ENCODE data around the gene CTRB2. TPM values are rescaled to one million over a fixed set of nuclear protein-coding genes. Genes with fewer than 3 reads are reported as not detected.

Gene CTRB2
- total and polyA plus RNA-seq, 8 donors: 0.14 TPM; not detected in 7

DNA sequence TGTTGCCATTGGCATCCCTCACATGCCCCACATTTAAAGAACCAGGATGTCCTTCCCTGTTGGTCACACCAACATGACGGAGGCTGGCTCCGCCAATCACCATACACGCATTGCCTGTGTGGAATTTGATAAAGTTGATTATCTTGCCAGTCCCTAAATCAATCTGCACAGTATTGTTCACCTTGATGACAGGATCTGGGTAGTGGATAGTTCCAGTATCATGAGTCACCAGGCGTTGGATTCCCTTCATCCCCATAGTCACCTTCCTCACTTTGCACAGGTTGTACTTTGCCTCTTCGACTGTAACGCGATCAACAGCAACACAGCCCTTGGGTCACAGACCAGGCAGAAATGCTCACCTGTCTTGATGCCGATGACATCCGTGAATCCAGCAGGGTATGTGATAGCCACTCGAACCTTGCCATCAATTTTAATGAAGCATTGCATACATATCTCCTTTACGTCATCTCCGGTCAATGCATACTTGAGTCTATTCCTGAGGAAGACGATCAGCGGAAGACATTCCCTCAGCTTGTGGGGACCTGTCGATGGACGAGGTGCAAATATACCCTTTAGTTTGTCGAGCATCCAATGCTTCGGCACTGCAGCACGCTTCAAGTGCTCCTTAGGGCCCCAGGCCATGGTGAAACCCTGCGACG is 14.2 kb downstream of the CTRB2 start:
- Histone ChIP-seq H3K4me3 (no peak overlapping the region), H3K9me3 (no peaks in the 10 kb centered on the region), H3K4me1 (no peaks in the 10 kb centered on the region), H3K27me3 (peaks cover 0 to 35% of the 10 kb centered on the region in 2 donors), H3K27ac (no peak overlapping the region), H3K36me3 (no peaks in the 10 kb centered on the region)
- no peak for ATAC-seq
- TF ChIP-seq, protein P1, sequence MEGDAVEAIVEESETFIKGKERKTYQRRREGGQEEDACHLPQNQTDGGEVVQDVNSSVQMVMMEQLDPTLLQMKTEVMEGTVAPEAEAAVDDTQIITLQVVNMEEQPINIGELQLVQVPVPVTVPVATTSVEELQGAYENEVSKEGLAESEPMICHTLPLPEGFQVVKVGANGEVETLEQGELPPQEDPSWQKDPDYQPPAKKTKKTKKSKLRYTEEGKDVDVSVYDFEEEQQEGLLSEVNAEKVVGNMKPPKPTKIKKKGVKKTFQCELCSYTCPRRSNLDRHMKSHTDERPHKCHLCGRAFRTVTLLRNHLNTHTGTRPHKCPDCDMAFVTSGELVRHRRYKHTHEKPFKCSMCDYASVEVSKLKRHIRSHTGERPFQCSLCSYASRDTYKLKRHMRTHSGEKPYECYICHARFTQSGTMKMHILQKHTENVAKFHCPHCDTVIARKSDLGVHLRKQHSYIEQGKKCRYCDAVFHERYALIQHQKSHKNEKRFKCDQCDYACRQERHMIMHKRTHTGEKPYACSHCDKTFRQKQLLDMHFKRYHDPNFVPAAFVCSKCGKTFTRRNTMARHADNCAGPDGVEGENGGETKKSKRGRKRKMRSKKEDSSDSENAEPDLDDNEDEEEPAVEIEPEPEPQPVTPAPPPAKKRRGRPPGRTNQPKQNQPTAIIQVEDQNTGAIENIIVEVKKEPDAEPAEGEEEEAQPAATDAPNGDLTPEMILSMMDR (IDR thresholded peaks at IDR 0.05): no peak
- intact Hi-C loops (cut with DNase I): no loop called here
- DNase-seq: no peak

DNA sequence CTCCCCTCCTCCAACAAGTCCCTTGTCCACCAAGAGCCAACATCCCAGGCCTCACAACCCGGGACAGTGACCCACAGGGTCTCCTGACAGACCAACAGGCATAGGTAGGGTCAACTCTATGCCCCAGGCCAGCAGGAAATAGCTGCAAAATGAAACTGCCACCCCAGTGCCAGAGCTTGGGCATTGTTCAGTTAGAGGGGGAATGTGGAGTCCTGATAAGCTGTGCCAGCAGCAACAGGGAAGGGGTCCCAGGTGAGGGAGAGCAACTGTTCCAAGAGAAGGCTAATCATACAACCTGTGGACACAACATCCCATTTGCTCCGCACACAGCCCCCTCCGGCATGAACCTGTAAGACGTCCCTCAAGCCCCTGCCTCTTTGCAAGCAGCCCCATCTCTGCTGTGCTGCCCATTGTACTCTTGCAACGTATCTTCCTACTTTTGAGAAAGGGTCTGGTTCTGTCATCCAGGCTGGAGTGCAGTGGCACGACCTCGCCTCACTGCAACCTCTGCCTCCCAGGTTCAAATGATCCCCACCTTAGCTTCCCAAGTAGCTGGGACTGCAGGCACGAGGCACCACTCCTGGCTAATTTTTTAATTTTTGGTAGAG is 17.2 kb downstream of the CTRB2 start:
- no peak overlapping the region for H3K27ac ChIP-seq
- no peak for DNase-seq
- intact Hi-C loops (cut with DNase I): no loop called here

DNA sequence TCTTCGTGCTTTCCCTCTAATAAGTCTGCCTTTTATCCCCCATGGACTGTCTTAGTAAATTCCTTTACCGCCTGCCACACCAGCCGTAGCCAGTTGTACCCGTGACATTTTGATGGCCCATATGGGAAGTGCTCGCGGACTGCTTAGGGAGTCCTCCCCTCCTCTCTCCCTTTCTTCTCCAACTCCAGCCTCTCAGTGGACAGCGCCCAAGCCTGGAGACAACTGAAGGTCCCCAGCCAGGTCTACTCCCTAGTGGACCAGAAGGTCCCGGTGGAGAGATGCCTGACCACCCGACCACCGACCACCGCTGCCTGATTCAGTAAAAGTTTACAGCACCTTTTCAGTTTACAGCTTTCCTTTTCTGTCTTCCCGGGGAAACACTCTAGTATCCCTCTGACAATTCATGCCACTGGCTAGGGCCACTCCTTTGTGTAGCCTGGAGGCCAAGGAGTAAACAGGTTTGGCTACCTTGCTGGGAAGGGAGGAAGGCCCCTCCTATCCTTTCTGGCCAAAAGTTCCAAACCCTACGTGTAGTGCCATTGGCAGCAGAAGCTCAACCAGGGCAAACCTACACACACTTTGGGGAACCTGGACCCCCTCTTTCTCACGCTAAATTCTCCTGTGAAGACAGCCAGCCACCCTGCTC is 18.0 kb downstream of the CTRB2 start:
- no peaks in the 10 kb centered on the region for H3K36me3 ChIP-seq
- H3K4me3 ChIP-seq: no peak overlapping the region
- peaks cover 0 to 13% of the 10 kb centered on the region in 2 donors for H3K27me3 ChIP-seq
- no peak for ATAC-seq
- DNase-seq: no peak
- TF ChIP-seq, protein P1 (IDR thresholded peaks at IDR 0.05): no peak
- H3K4me1 ChIP-seq: no peaks in the 10 kb centered on the region
- no peaks in the 10 kb centered on the region for H3K9me3 ChIP-seq
- no peak overlapping the region for H3K27ac ChIP-seq
- intact Hi-C loops (cut with DNase I): no loop called here

More for the DNA sequence above, 17.2 kb downstream of the CTRB2 start:
- Histone ChIP-seq H3K36me3 (no peaks in the 10 kb centered on the region), H3K9me3 (no peaks in the 10 kb centered on the region), H3K4me3 (no peak overlapping the region), H3K4me1 (no peaks in the 10 kb centered on the region), H3K27me3 (peaks cover 0 to 13% of the 10 kb centered on the region in 2 donors)
- TF ChIP-seq, protein P1 (IDR thresholded peaks at IDR 0.05): no peak
- no peak for ATAC-seq

DNA sequence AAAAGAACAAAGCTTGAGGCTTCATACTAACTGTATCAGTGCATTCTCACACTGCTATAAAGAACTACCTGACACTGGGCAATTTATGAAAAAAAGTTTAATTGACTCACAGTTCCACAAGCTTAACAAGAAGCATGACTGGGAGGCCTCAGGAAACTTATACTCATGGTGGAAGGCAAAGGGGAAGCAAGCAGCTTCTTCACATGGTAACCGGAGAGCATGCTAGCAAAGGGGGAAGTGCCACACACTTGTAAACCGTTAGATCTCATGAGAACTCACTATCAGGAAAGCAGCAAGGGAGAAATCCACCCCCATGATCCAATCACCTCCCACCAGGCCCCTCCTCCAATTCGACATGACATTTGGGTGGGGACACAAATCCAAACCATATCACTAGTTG is 25.3 kb downstream of the CTRB2 start:
- Histone ChIP-seq H3K9me3 (peaks cover 0 to 14% of the 10 kb centered on the region in 2 donors), H3K4me1 (no peaks in the 10 kb centered on the region), H3K4me3 (no peak overlapping the region), H3K27ac (no peak overlapping the region), H3K36me3 (no peaks in the 10 kb centered on the region), H3K27me3 (no peaks in the 10 kb centered on the region)
- DNase-seq: no peak
- ATAC-seq: no peak
- TF ChIP-seq, protein P1 (IDR thresholded peaks at IDR 0.05): no peak
- intact Hi-C loops (cut with DNase I): no loop called here

DNA sequence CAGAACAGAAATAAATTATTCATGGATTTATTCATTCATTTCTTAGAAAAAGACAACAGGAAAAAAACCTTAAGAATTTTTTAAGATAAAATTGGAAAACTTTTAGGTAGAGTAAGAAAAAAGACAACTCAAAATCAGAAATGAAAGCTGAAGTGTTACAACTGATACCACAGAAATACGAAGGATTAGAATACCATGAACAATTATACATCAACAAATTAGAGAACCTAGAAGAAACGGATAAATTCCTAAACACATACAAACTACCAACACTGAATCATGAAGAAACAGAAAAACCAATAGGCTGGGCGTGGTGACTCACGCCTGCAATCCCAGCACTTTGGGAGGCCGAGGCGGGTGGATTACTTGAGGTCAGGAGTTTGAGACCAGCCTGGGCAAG is 27.8 kb downstream of the CTRB2 start:
- Histone ChIP-seq H3K4me3 (no peak overlapping the region), H3K4me1 (no peaks in the 10 kb centered on the region), H3K27me3 (no peaks in the 10 kb centered on the region), H3K27ac (no peak overlapping the region), H3K36me3 (no peaks in the 10 kb centered on the region), H3K9me3 (peaks cover 0 to 37% of the 10 kb centered on the region in 2 donors)
- no peak for DNase-seq
- intact Hi-C loops (cut with DNase I): no loop called here
- ATAC-seq: no peak
- TF ChIP-seq, protein P1 (IDR thresholded peaks at IDR 0.05): no peak
